Nephron (organoid): Measurements from ENCODE around the gene STXBP2.

ENCODE experiments used
- H3K27ac Mint-ChIP-seq, 3 experiments: 2 replicates each; pipeline ENCODE4 v1.8.0; 2020; ENCODE audit warnings: mixed read lengths in 3 of 3, mild to moderate bottlenecking in 2 of 3, moderate library complexity in 1 of 3
- H3K27me3 Mint-ChIP-seq: 2 replicates; pipeline ENCODE4 v1.8.0; 2021; ENCODE audit warnings: low read depth, mild to moderate bottlenecking, moderate library complexity, mixed read lengths
- H3K36me3 Mint-ChIP-seq: 2 replicates; pipeline ENCODE4 v1.8.0; 2020; ENCODE audit warnings: low read depth, mixed read lengths
- H3K4me1 Mint-ChIP-seq: 2 replicates; pipeline ENCODE4 v1.8.0; 2020; ENCODE audit warnings: mixed read lengths
- H3K4me3 Mint-ChIP-seq, 3 experiments: 2 replicates each; pipeline ENCODE4 v1.8.0; 2020; ENCODE audit warnings: mild to moderate bottlenecking in 3 of 3, mixed read lengths in 3 of 3, moderate library complexity in 2 of 3
- H3K9me3 Mint-ChIP-seq: 2 replicates; pipeline ENCODE4 v1.8.0; 2020; ENCODE audit warnings: mixed read lengths
- CTCF ChIP-seq, 3 experiments: fragments of 200-600 bp; sonication (generic); IDR thresholded peaks; one replicate each; pipeline ENCODE4 v1.5.0; 2021; ENCODE audit warnings: antibody characterized with exemption in 3 of 3; ENCODE audit not compliant: unreplicated experiment in 3 of 3

STXBP2 gene

GRCh38 chr19:7636691-7637373 is at the start of gene STXBP2:
STXBP2 (plus strand) TSS chr19:7637110; CDS start chr19:7637150, 40 bp downstream.
- Mint-ChIP-seq H3K27ac (peak within 1 kb of the TSS in 1 of 3 experiments; percentile 14), H3K36me3 (no peaks in the 10 kb centered on the region), H3K4me3 (peak within 1 kb of the TSS; percentile 65 to 72 (median 71)), H3K4me1 (no peaks in the 10 kb centered on the region), H3K9me3 (no peaks in the 10 kb centered on the region), H3K27me3 (peaks cover 38% of the 10 kb centered on the region)
- TF ChIP-seq CTCF (IDR thresholded peaks at IDR 0.05; ENCODE audit: unreplicated experiment in 3 of 3) = no peak

GRCh38 chr19:7589822-7590221 is 47.1 kb upstream of the STXBP2 start:
- Mint-ChIP-seq H3K27ac (no peak overlapping the region), H3K4me3 (no peak overlapping the region), H3K9me3 (no peaks in the 10 kb centered on the region), H3K36me3 (no peaks in the 10 kb centered on the region), H3K27me3 (peaks cover 40% of the 10 kb centered on the region), H3K4me1 (no peaks in the 10 kb centered on the region)
- no peak for TF ChIP-seq CTCF (IDR thresholded peaks at IDR 0.05; ENCODE audit: unreplicated experiment in 3 of 3)

- H3K27me3 Mint-ChIP-seq = peaks cover 44% of the 10 kb centered on the region
Measured at GRCh38 chr19:7590256-7590655, 46.7 kb upstream of the STXBP2 start.

GRCh38 chr19:7595466-7596133 is 41.3 kb upstream of the STXBP2 start, which contains the start of gene CAMSAP3:
CAMSAP3 (plus strand) TSS chr19:7595863; CDS start chr19:7596003, 140 bp downstream.
- H3K9me3 Mint-ChIP-seq = no peaks in the 10 kb centered on the region
- TF ChIP-seq CTCF (IDR thresholded peaks at IDR 0.05; ENCODE audit: unreplicated experiment in 3 of 3) = no peak
- H3K27ac Mint-ChIP-seq = peak within 1 kb of the TSS in 2 of 3 experiments; percentile 10 to 35
- peaks cover 63% of the 10 kb centered on the region for H3K27me3 Mint-ChIP-seq
- no peaks in the 10 kb centered on the region for H3K4me1 Mint-ChIP-seq
- no peaks in the 10 kb centered on the region for H3K36me3 Mint-ChIP-seq
- peak within 1 kb of the TSS; percentile 72 to 80 (median 79) for H3K4me3 Mint-ChIP-seq

More at GRCh38 chr19:7590256-7590655, 46.7 kb upstream of the STXBP2 start:
- H3K27ac Mint-ChIP-seq = no peak overlapping the region
- H3K36me3 Mint-ChIP-seq = no peaks in the 10 kb centered on the region
- no peaks in the 10 kb centered on the region for H3K9me3 Mint-ChIP-seq
- TF ChIP-seq CTCF (IDR thresholded peaks at IDR 0.05; ENCODE audit: unreplicated experiment in 3 of 3) = no peak
- H3K4me1 Mint-ChIP-seq = no peaks in the 10 kb centered on the region
- no peak overlapping the region for H3K4me3 Mint-ChIP-seq

GRCh38 chr19:7596211-7596937 is 40.5 kb upstream of the STXBP2 start:
- no peak overlapping the region for H3K27ac Mint-ChIP-seq
- TF ChIP-seq CTCF (IDR thresholded peaks at IDR 0.05; ENCODE audit: unreplicated experiment in 3 of 3) = no peak
- H3K9me3 Mint-ChIP-seq = no peaks in the 10 kb centered on the region
- H3K4me3 Mint-ChIP-seq = peak overlapping the region; percentile 68 to 80 (median 79)
- H3K27me3 Mint-ChIP-seq = peaks cover 61% of the 10 kb centered on the region
- no peaks in the 10 kb centered on the region for H3K4me1 Mint-ChIP-seq
- H3K36me3 Mint-ChIP-seq = no peaks in the 10 kb centered on the region
